Measurements from ENCODE around the gene COL5A1.

COL5A1 gene

GRCh38 chr9:134826336-134827285 lies 185.0 kb downstream of the COL5A1 start:
- Mint-ChIP-seq H3K27ac (ENCODE audit: low read depth) (no peak overlapping the region), H3K4me3 (no peak overlapping the region), H3K27me3 (peaks cover 4% of the 10 kb centered on the region), H3K9me3 (no peaks in the 10 kb centered on the region), H3K4me1 (no peaks in the 10 kb centered on the region), H3K36me3 (ENCODE audit: insufficient read depth) (no peaks in the 10 kb centered on the region)
- no peak for DNase-seq (ENCODE audit: low spot score in 2 of 2)
- no peak for ATAC-seq (replicated peaks; ENCODE audit: extremely low read depth, poor library complexity, severe bottlenecking)

DNA sequence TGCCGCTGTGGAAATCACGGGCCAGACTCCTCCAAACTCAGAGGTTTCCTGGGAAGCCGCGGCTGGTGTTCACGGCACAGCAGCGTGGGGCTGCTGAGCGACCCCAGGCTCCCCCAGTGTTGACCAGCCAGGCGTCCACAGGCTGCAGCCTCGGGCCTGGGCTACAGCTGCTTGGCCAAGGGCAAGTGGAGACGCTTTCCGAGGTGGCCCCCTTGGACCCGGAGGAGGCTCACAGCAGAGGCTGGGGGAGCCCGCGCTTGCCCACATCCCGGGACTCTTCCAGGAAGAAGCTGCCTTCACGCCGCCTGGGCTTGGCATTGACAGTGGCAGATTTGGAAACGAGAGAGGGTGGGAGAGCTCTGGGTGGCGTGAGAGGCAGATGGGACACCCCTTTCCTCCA lies 186.0 kb downstream of the COL5A1 start:
- Mint-ChIP-seq H3K9me3 (no peaks in the 10 kb centered on the region), H3K36me3 (ENCODE audit: insufficient read depth) (no peaks in the 10 kb centered on the region), H3K4me1 (no peaks in the 10 kb centered on the region), H3K27me3 (no peaks in the 10 kb centered on the region), H3K27ac (ENCODE audit: low read depth) (no peak overlapping the region), H3K4me3 (no peak overlapping the region)
- ATAC-seq (replicated peaks; ENCODE audit: extremely low read depth, poor library complexity, severe bottlenecking): no peak
- no peak for DNase-seq (ENCODE audit: low spot score in 2 of 2)

DNA sequence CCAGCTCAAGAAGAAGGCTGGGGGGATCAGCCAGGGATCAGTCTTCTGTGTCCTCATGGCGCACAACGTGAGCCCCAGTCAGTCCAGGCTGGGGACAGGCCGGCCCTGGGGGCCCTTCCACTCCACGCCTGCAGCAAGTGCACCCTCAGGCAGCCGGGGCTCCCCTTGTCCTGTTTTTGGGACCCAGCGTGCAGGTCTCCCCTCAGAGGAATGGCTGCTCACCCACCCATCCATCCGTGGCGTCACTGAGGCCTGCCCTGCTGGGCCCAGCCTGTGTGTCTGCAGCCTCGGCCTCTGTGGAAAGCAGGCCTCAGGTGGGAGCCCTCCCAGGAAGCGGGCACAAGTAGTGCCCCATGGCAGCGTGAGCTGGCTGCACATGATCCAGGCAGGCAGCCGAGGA lies 186.4 kb downstream of the COL5A1 start:
- Mint-ChIP-seq H3K4me1 (no peaks in the 10 kb centered on the region), H3K27me3 (no peaks in the 10 kb centered on the region), H3K9me3 (no peaks in the 10 kb centered on the region), H3K27ac (ENCODE audit: low read depth) (no peak overlapping the region), H3K36me3 (ENCODE audit: insufficient read depth) (no peaks in the 10 kb centered on the region), H3K4me3 (no peak overlapping the region)
- ATAC-seq (replicated peaks; ENCODE audit: extremely low read depth, poor library complexity, severe bottlenecking) (no peak), DNase-seq (ENCODE audit: low spot score in 2 of 2) (no peak)

GRCh38 chr9:134828892-134829291 lies 187.3 kb downstream of the COL5A1 start:
- Mint-ChIP-seq H3K9me3 (no peaks in the 10 kb centered on the region), H3K36me3 (ENCODE audit: insufficient read depth) (no peaks in the 10 kb centered on the region), H3K27me3 (no peaks in the 10 kb centered on the region), H3K4me3 (no peak overlapping the region), H3K4me1 (no peaks in the 10 kb centered on the region), H3K27ac (ENCODE audit: low read depth) (no peak overlapping the region)
- DNase-seq (ENCODE audit: low spot score in 2 of 2) (no peak), ATAC-seq (replicated peaks; ENCODE audit: extremely low read depth, poor library complexity, severe bottlenecking) (no peak)

GRCh38 chr9:134829356-134829937 lies 187.8 kb downstream of the COL5A1 start:
- no peaks in the 10 kb centered on the region for H3K27me3 Mint-ChIP-seq
- DNase-seq (ENCODE audit: low spot score in 2 of 2) (no peak), ATAC-seq (replicated peaks; ENCODE audit: extremely low read depth, poor library complexity, severe bottlenecking) (no peak)
- no peaks in the 10 kb centered on the region for H3K36me3 Mint-ChIP-seq (ENCODE audit: insufficient read depth)
- H3K4me3 Mint-ChIP-seq: no peak overlapping the region
- no peaks in the 10 kb centered on the region for H3K4me1 Mint-ChIP-seq
- no peaks in the 10 kb centered on the region for H3K9me3 Mint-ChIP-seq
- no peak overlapping the region for H3K27ac Mint-ChIP-seq (ENCODE audit: low read depth)

DNA sequence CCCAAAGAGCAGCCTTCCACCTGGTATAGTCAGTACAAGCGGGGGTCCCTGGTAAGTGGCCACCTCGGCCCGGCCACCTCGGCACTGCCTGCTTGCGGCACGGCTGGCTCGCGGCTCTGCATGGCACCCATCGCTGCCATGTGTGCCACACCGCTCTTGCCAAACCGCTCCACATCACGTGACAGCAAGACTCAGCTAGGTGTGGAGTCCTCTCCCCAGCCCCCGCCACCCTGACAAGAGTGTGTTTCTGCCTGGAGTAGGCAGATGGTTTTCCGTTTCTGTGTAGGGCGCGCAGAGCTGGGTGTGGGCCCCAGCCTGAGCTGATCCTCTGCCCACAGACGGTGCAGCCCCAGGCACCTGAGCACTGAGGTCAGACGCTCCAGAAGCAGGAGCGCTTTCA lies 188.5 kb downstream of the COL5A1 start:
- no peaks in the 10 kb centered on the region for H3K4me1 Mint-ChIP-seq

DNA sequence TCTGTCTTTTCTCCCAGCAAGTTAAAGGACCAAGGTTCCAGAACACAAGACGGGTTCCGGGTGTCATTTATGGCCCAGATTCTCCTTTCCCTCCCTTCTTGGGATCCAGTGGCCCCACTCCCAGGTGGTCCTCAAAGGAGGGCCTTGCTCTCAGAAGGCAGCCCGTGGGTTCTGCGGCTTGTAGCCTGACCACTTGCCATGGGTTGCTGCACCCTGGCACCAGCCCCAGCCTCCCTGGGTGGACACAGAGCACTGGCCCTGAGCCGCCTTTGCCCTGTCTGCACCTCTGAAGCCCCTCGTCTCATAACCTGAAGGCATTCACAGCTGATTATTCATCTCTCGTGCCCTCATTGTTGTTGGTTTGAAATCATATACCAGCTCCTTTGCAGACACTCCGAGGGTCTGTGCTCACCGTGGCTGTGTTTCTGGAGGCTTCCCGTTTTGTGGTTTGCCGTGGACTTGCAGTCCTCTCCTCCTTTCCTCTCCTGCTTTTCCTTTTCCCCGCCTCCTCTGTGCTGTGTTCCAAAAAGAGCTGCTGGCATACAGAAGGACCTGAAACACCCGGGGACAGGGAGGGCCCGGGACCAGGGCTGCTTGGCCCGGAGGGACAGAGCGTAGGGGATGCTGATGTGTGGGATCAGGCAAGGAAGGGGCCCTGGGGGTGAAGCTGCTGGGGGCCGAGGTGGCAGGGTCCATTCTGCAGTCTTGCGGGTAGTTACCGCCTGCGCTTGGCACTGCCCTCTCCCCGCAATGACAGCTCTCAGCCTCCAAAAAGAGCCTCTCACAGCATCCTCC lies 189.5 kb downstream of the COL5A1 start:
- Mint-ChIP-seq H3K27ac (ENCODE audit: low read depth) (no peak overlapping the region), H3K27me3 (no peaks in the 10 kb centered on the region), H3K36me3 (ENCODE audit: insufficient read depth) (no peaks in the 10 kb centered on the region), H3K9me3 (no peaks in the 10 kb centered on the region), H3K4me3 (no peak overlapping the region), H3K4me1 (no peaks in the 10 kb centered on the region)
- DNase-seq (ENCODE audit: low spot score in 2 of 2) (no peak), ATAC-seq (replicated peaks; ENCODE audit: extremely low read depth, poor library complexity, severe bottlenecking) (no peak)

More for the DNA sequence above, 188.5 kb downstream of the COL5A1 start:
- H3K27ac Mint-ChIP-seq (ENCODE audit: low read depth): no peak overlapping the region
- H3K9me3 Mint-ChIP-seq: no peaks in the 10 kb centered on the region
- no peaks in the 10 kb centered on the region for H3K36me3 Mint-ChIP-seq (ENCODE audit: insufficient read depth)
- ATAC-seq (replicated peaks; ENCODE audit: extremely low read depth, poor library complexity, severe bottlenecking) (no peak), DNase-seq (ENCODE audit: low spot score in 2 of 2) (no peak)
- H3K4me3 Mint-ChIP-seq: no peak overlapping the region
- H3K27me3 Mint-ChIP-seq: no peaks in the 10 kb centered on the region

DNA sequence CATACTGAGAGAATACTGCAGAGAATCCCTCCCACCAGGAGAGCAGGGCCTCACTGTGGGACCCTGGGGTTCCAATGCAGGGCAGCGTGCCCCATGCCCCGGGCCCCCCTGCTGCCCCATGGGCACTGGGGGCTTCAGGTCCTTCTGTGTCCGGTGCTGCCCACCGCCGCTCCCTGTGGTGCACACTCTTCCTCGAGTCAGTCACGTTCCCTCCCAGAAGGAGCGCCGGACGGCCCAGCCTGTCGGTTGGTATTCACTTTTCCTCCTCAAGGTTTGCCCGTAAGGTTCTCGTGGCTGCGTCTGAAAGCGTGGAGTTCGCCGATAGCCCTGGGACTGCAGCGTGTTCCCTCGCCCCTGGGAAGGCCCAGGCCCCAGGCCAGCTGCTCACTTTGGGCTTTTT lies 190.9 kb downstream of the COL5A1 start:
- no peak for ATAC-seq (replicated peaks; ENCODE audit: extremely low read depth, poor library complexity, severe bottlenecking)

GRCh38 chr9:134833294-134833880 lies 191.8 kb downstream of the COL5A1 start:
- no peaks in the 10 kb centered on the region for H3K36me3 Mint-ChIP-seq (ENCODE audit: insufficient read depth)
- H3K4me3 Mint-ChIP-seq: no peak overlapping the region
- no peaks in the 10 kb centered on the region for H3K9me3 Mint-ChIP-seq
- DNase-seq (ENCODE audit: low spot score in 2 of 2) (no peak), ATAC-seq (replicated peaks; ENCODE audit: extremely low read depth, poor library complexity, severe bottlenecking) (no peak)
- no peaks in the 10 kb centered on the region for H3K27me3 Mint-ChIP-seq
- H3K27ac Mint-ChIP-seq (ENCODE audit: low read depth): no peak overlapping the region
- H3K4me1 Mint-ChIP-seq: no peaks in the 10 kb centered on the region

More for the DNA sequence above, 190.9 kb downstream of the COL5A1 start:
- H3K36me3 Mint-ChIP-seq (ENCODE audit: insufficient read depth): no peaks in the 10 kb centered on the region
- no peaks in the 10 kb centered on the region for H3K4me1 Mint-ChIP-seq
- no peak overlapping the region for H3K27ac Mint-ChIP-seq (ENCODE audit: low read depth)
- H3K4me3 Mint-ChIP-seq: no peak overlapping the region
- DNase-seq (ENCODE audit: low spot score in 2 of 2): no peak
- no peaks in the 10 kb centered on the region for H3K9me3 Mint-ChIP-seq
- no peaks in the 10 kb centered on the region for H3K27me3 Mint-ChIP-seq

GRCh38 chr9:134834217-134834956 lies 192.8 kb downstream of the COL5A1 start:
- DNase-seq (ENCODE audit: low spot score in 2 of 2) (no peak), ATAC-seq (replicated peaks; ENCODE audit: extremely low read depth, poor library complexity, severe bottlenecking) (no peak)
- H3K36me3 Mint-ChIP-seq (ENCODE audit: insufficient read depth): no peaks in the 10 kb centered on the region
- no peak overlapping the region for H3K27ac Mint-ChIP-seq (ENCODE audit: low read depth)
- no peaks in the 10 kb centered on the region for H3K9me3 Mint-ChIP-seq
- no peaks in the 10 kb centered on the region for H3K27me3 Mint-ChIP-seq
- H3K4me3 Mint-ChIP-seq: no peak overlapping the region
- H3K4me1 Mint-ChIP-seq: no peaks in the 10 kb centered on the region

DNA sequence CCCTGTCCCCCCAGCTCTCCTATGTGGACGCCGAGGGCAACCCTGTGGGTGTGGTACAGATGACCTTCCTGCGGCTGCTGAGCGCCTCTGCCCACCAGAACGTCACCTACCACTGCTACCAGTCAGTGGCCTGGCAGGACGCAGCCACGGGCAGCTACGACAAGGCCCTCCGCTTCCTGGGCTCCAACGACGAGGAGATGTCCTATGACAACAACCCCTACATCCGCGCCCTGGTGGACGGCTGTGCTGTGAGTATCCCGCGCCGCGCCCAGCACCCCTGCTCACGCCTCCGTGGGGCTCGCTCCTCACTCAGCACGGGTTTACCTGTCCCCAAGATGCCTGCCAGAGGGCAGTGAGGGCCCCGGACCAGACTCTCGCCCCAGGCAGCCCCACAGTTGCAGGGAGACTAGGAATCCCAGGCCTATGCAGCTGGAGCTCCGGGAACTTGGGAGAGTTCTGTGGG lies 193.4 kb downstream of the COL5A1 start:
- no peaks in the 10 kb centered on the region for H3K4me1 Mint-ChIP-seq
- H3K9me3 Mint-ChIP-seq: no peaks in the 10 kb centered on the region
- no peaks in the 10 kb centered on the region for H3K36me3 Mint-ChIP-seq (ENCODE audit: insufficient read depth)
- ATAC-seq (replicated peaks; ENCODE audit: extremely low read depth, poor library complexity, severe bottlenecking) (no peak), DNase-seq (ENCODE audit: low spot score in 2 of 2) (no peak)
- no peaks in the 10 kb centered on the region for H3K27me3 Mint-ChIP-seq
- no peak overlapping the region for H3K27ac Mint-ChIP-seq (ENCODE audit: low read depth)
- H3K4me3 Mint-ChIP-seq: no peak overlapping the region

GRCh38 chr9:134835448-134835847 lies 193.8 kb downstream of the COL5A1 start:
- Mint-ChIP-seq H3K9me3 (no peaks in the 10 kb centered on the region), H3K4me3 (no peak overlapping the region), H3K4me1 (no peaks in the 10 kb centered on the region), H3K27ac (ENCODE audit: low read depth) (no peak overlapping the region), H3K36me3 (ENCODE audit: insufficient read depth) (no peaks in the 10 kb centered on the region), H3K27me3 (no peaks in the 10 kb centered on the region)
- DNase-seq (ENCODE audit: low spot score in 2 of 2): no peak
- no peak for ATAC-seq (replicated peaks; ENCODE audit: extremely low read depth, poor library complexity, severe bottlenecking)

All from central memory CD8-positive, alpha-beta T cell (primary cell).